A549 (cell line): ENCODE results near the gene OGFR.

Experiments
- CTCF ChIP-seq: fragments of >200 bp; sonication (Bioruptor Twin); formaldehyde crosslinking; IDR thresholded peaks from 3 replicates; pipeline ENCODE4 v1.5.1; 2016
- HEYL ChIP-seq: fragments of 250-450 bp; sonication (Bioruptor Pico); IDR thresholded peaks from 2 replicates; pipeline ENCODE4 v1.8.0; 2021; ENCODE audit warnings: mild to moderate bottlenecking, moderate library complexity
- MYC ChIP-seq: IDR thresholded peaks from 2 replicates; pipeline ENCODE4 v1.6.1; 2012; ENCODE audit warnings: mild to moderate bottlenecking, inconsistent platforms, low read length, improper control_type of control experiment, borderline replicate concordance
- POLR2A ChIP-seq: IDR thresholded peaks from 2 replicates; pipeline ENCODE4 v1.6.1; 2012; ENCODE audit warnings: mild to moderate bottlenecking, low read length
- RCOR1 ChIP-seq: fragments of 150-350 bp; IDR thresholded peaks from 2 replicates; pipeline ENCODE4 v1.6.1; 2014; ENCODE audit warnings: antibody characterized with exemption, low read length, low read depth
- USF2 ChIP-seq: fragments of 450-650 bp; IDR thresholded peaks from 2 replicates; pipeline ENCODE4 v1.6.1; 2014; ENCODE audit warnings: antibody characterized with exemption
- ZFP36 ChIP-seq: fragments of 450-650 bp; IDR thresholded peaks from 2 replicates; pipeline ENCODE4 v1.6.1; 2014; ENCODE audit warnings: borderline replicate concordance; ENCODE audit not compliant: partially characterized antibody

- TF ChIP-seq MYC, result no peak
- no peak for TF ChIP-seq CTCF
- TF ChIP-seq HEYL, result no peak
- TF ChIP-seq USF2, result no peak
- peak; percentile 67 for TF ChIP-seq POLR2A
- no peak for TF ChIP-seq RCOR1
- TF ChIP-seq ZFP36, result no peak
Measured at GRCh38 chr20:62794007-62794724, 10.5 kb upstream of the OGFR start.
